AG04450 (cell line): Measurements from ENCODE around the gene SUPT16H. TPM values are rescaled to one million over a fixed set of nuclear protein-coding genes. Genes with fewer than 3 reads are reported as not detected.

Source experiments
- CTCF ChIA-PET: fragments of 300-600, 350-600 bp; formaldehyde crosslinking; extraction: SDS; loops from one replicate; lab custom pipeline; 2022; ENCODE audit warnings: antibody characterized with exemption, inconsistent platforms; lab: Charles Lee
- POLR2A ChIA-PET: fragments of 350-600 bp; formaldehyde crosslinking; extraction: SDS; loops from one replicate; lab custom pipeline; 2021; ENCODE audit warnings: antibody characterized with exemption, inconsistent platforms; lab: Yijun Ruan, JAX
- DNase-seq: peaks from one replicate; pipeline ENCODE4 v3.0.0-alpha.2; 2011; ENCODE audit warnings: low read depth, low spot score
- H3K27ac ChIP-seq: one replicate; pipeline ENCODE4 v1.5.1; 2012; ENCODE audit warnings: low read depth, low read length, control low read depth
- H3K27me3 ChIP-seq: one replicate; pipeline ENCODE4 v1.6.0; 2012; ENCODE audit warnings: low read length; ENCODE audit not compliant: control insufficient read depth, insufficient read depth
- H3K4me3 ChIP-seq: 2 replicates; pipeline ENCODE4 v1.5.1; 2011; ENCODE audit warnings: mild to moderate bottlenecking, low read depth, low read length, control low read depth
- H3K9me3 ChIP-seq: 2 replicates; pipeline ENCODE4 v1.5.1; 2012; ENCODE audit warnings: low read length; ENCODE audit not compliant: control insufficient read depth, insufficient read depth
- polyA plus RNA-seq: library from polyadenylated mRNA; depleted of rRNA; stranded (reverse); fragments of >200 nt; gene quantifications from 2 replicates; pipeline ENCODE4 v1.2.3, GENCODE V29; 2011
- TF ChIP-seq, protein P1 (sequence below): IDR thresholded peaks from 2 replicates; pipeline ENCODE4 v1.5.1; 2011; ENCODE audit warnings: low read depth, low read length, control low read depth, inconsistent platforms

The SUPT16H gene
- polyA plus RNA-seq, 1 experiment, result 70.7 TPM

DNA sequence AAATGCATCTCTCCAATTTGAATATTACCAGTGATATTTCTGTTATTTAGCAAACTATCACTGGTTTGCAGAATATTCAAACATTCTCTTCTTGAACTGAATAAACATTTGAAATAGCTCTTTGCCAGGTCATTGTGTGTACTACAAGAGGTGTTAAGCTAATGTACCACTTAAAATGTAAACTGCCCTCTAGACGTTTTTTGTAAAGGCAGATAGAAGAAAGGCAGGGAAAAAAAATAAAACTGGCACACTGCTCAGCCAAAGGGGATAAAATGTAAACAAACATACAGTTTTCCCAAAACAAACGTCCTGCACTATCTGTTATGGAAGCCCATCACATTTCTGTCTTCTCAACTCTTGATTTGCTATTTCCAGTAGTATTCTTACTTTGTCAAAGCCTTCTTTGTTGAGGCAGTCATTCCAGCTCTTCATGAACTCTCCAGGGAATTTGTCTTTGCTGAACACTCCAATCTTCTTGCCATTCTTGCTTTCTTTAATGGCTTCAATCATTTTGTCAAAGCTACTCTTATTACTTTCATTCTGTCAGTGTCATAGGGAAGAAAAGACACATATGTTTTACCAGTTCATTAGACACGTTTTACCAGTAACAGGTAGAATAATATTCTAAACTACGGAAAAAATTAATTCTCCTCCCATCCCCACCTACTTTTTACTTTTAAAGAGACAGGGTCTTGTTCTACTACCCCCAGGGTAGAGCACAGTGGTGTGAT lies 13.7 kb downstream of the SUPT16H start:
- H3K27ac ChIP-seq, result no peak overlapping the region
- H3K27me3 ChIP-seq, result no peaks in the 10 kb centered on the region
- CTCF ChIA-PET, result no interaction called here
- no peak overlapping the region for H3K4me3 ChIP-seq
- no peak for DNase-seq
- POLR2A ChIA-PET, result no interaction called here
- TF ChIP-seq, protein P1, sequence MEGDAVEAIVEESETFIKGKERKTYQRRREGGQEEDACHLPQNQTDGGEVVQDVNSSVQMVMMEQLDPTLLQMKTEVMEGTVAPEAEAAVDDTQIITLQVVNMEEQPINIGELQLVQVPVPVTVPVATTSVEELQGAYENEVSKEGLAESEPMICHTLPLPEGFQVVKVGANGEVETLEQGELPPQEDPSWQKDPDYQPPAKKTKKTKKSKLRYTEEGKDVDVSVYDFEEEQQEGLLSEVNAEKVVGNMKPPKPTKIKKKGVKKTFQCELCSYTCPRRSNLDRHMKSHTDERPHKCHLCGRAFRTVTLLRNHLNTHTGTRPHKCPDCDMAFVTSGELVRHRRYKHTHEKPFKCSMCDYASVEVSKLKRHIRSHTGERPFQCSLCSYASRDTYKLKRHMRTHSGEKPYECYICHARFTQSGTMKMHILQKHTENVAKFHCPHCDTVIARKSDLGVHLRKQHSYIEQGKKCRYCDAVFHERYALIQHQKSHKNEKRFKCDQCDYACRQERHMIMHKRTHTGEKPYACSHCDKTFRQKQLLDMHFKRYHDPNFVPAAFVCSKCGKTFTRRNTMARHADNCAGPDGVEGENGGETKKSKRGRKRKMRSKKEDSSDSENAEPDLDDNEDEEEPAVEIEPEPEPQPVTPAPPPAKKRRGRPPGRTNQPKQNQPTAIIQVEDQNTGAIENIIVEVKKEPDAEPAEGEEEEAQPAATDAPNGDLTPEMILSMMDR, result no peak
- no peaks in the 10 kb centered on the region for H3K9me3 ChIP-seq

- TF ChIP-seq, protein P1, result no peak
- Histone ChIP-seq H3K27me3 (no peaks in the 10 kb centered on the region), H3K9me3 (no peaks in the 10 kb centered on the region), H3K4me3 (no peak overlapping the region), H3K27ac (no peak overlapping the region)
- DNase-seq, result no peak
- CTCF ChIA-PET, result interaction anchor here (1.5 kb wide), 1 partner anchor 110 kb away, joined by 3 read pairs; no protein-coding TSS in a partner anchor
- POLR2A ChIA-PET, result no interaction called here
These were observed 16.2 kb downstream of the SUPT16H start for GRCh38 chr14:21367582-21368144.

- ChIA-PET CTCF (no interaction called here), POLR2A (no interaction called here)
- Histone ChIP-seq H3K27ac (no peak overlapping the region), H3K27me3 (no peaks in the 10 kb centered on the region), H3K4me3 (no peak overlapping the region), H3K9me3 (no peaks in the 10 kb centered on the region)
- DNase-seq, result no peak
- TF ChIP-seq, protein P1, result no peak
These were observed 27.3 kb downstream of the SUPT16H start for GRCh38 chr14:21356511-21356910.

DNA sequence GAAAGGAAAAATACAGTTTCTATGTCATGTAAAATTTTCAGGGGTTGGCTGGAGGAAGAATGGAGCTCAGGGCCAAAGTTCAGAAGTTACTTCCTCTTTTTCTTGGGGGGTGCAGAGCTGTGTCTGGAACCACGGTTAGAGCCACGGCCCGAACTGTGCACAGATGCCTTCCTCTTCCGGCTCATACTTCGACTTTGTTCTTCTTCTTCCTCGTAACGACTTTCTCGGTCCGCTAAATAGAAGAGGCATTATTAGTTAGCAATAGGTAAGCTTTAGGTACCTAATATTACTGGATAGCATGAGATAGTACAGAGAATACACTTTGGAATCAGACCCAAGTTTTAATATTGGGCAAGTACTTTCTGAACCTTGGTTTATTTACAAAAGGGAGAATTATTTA lies 31.2 kb downstream of the SUPT16H start:
- DNase-seq, result no peak
- no peak overlapping the region for H3K27ac ChIP-seq
- POLR2A ChIA-PET, result no interaction called here
- CTCF ChIA-PET, result no interaction called here
- no peaks in the 10 kb centered on the region for H3K27me3 ChIP-seq
- no peak overlapping the region for H3K4me3 ChIP-seq
- no peaks in the 10 kb centered on the region for H3K9me3 ChIP-seq
- TF ChIP-seq, protein P1, result no peak

DNA sequence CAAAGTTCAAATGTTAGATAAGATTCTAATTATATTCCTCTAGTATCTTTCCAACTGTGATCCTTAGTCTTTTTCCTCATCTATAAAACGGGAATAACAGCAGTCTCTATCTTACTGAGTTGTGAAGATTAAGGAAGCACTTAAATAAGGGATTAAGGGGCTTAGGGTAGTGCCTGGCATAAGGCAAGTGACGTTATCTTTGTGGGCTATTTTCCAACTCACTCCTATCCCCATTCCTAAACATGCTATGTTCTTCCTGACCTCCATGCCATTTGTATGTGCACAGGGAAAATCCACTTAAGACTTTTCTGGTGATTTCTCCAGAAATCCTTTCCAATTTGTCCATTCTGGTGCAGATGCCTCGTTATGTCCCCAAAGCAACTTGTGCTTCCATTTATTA lies 33.3 kb downstream of the SUPT16H start:
- POLR2A ChIA-PET, result no interaction called here
- H3K4me3 ChIP-seq, result no peak overlapping the region
- H3K9me3 ChIP-seq, result no peaks in the 10 kb centered on the region
- no peak overlapping the region for H3K27ac ChIP-seq
- TF ChIP-seq, protein P1, result no peak
- H3K27me3 ChIP-seq, result no peaks in the 10 kb centered on the region
- no peak for DNase-seq
- CTCF ChIA-PET, result no interaction called here
